ENCODE results near the gene MYO7B.

DNA sequence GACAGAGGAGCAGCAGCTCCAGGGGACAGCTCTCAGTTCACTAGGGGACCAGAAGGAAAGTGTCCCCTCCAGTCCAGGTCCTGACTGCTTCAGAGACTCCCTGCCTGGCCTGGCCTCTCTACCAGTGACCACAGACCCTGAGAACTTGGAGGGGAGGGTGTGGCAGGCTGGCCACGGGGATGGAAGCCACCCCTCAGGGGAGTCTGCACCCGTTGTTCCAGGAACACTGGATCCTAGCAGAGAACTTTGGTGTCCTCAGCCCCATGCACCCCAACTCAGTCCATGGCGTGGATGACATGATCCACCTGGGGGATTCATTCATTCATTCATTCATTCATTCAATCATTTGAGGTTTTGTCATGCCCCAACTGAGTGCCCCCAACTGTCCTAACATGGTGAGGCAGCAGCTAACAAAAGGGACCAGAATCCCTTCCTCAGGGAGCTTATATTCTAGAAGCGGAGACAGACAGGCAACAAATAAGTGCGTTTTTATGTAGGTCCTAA lies 31.9 kb downstream of the MYO7B start:
- TF ChIP-seq, protein P1, sequence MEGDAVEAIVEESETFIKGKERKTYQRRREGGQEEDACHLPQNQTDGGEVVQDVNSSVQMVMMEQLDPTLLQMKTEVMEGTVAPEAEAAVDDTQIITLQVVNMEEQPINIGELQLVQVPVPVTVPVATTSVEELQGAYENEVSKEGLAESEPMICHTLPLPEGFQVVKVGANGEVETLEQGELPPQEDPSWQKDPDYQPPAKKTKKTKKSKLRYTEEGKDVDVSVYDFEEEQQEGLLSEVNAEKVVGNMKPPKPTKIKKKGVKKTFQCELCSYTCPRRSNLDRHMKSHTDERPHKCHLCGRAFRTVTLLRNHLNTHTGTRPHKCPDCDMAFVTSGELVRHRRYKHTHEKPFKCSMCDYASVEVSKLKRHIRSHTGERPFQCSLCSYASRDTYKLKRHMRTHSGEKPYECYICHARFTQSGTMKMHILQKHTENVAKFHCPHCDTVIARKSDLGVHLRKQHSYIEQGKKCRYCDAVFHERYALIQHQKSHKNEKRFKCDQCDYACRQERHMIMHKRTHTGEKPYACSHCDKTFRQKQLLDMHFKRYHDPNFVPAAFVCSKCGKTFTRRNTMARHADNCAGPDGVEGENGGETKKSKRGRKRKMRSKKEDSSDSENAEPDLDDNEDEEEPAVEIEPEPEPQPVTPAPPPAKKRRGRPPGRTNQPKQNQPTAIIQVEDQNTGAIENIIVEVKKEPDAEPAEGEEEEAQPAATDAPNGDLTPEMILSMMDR (IDR thresholded peaks at IDR 0.05), result no peak
- TF ChIP-seq POLR2A (IDR thresholded peaks at IDR 0.05), result no peak

All from uterus (tissue), 2 donors.